Gastrocnemius medialis (tissue), 4 donors: ENCODE results near the gene ERVW-1. TPM values are rescaled to one million over a fixed set of nuclear protein-coding genes. Genes with fewer than 3 reads are reported as not detected.
"Not testable (repeated sequence)": the region's sequence is repeated elsewhere in the genome, so short reads cannot be mapped to it uniquely, and the experiment has no call there.

Experiments
- ATAC-seq, 2 donors: fragments of 150-250 bp; one replicate each; pipeline ENCODE4 v1.9.1; 2016
- DNase-seq, 2 donors: peaks; one replicate each; pipeline ENCODE4 v3.0.0-alpha.2; 2019
- H3K27ac ChIP-seq, 4 donors: fragments of 200-600 bp; sonication (generic); 1 replicate in 1 of 4; 2 replicates in 3 of 4; pipeline ENCODE4 v1.5.1; 2016 to 2018; ENCODE audit warnings: mild to moderate bottlenecking in 2 of 4, moderate library complexity in 1 of 4
- H3K27me3 ChIP-seq, 3 donors: fragments of 200-600 bp; sonication (generic) in 2 of 3; 1 replicate in 1 of 3; 2 replicates in 2 of 3; pipeline versions ENCODE4 v1.5.1 to v1.6.0; 2016 to 2019; ENCODE audit warnings: mild to moderate bottlenecking in 1 of 3, moderate library complexity in 1 of 3
- H3K36me3 ChIP-seq, 2 donors: fragments of 200-600 bp; sonication (generic) in 1 of 2; one replicate each; pipeline ENCODE4 v1.5.1; 2017 to 2018
- H3K4me1 ChIP-seq, 2 donors: fragments of 200-600 bp; sonication (generic) in 1 of 2; one replicate each; pipeline ENCODE4 v1.5.1; 2016 to 2017; ENCODE audit warnings: mild to moderate bottlenecking in 2 of 2
- H3K4me3 ChIP-seq, 4 donors: fragments of 200-600 bp; sonication (generic) in 3 of 4; 1 replicate in 1 of 4; 2 replicates in 3 of 4; pipeline ENCODE4 v1.5.1; 2016 to 2019; ENCODE audit warnings: mild to moderate bottlenecking in 2 of 4
- H3K9me3 ChIP-seq, 3 donors: fragments of 200-600 bp; sonication (generic) in 2 of 3; 1 replicate in 1 of 3; 2 replicates in 2 of 3; pipeline ENCODE4 v1.5.1; 2016 to 2019
- POLR2A ChIP-seq, 2 donors: fragments of 450-650 bp; IDR thresholded peaks; one replicate each; pipeline ENCODE4 v1.6.1; 2017; ENCODE audit warnings: antibody characterized with exemption in 2 of 2, mild to moderate bottlenecking in 2 of 2, moderate library complexity in 2 of 2
- in situ Hi-C, 4 donors: fragments of 200-750 bp; cut with MboI; loops; one replicate each; pipeline versions ENCODE4 v1.15.0 to v1.8.0; 2017; ENCODE audit warnings: low sequenced_read_pairs in 4 of 4
- intact Hi-C: fragments of 100-400 bp; cut with DNase I; formaldehyde crosslinking; loops from one replicate; pipeline ENCODE4 v1.15.1; 2023; ENCODE audit warnings: low total_unique reads
- total RNA-seq, 4 donors: library from RNA; depleted of rRNA; stranded (reverse); fragments of >200 nt; gene quantifications; one replicate each; pipeline versions ENCODE4 v1.1.0 to v1.2.3, GENCODE V29; 2016
- TF ChIP-seq, protein P1 (sequence below), 5 experiments: fragments of 450-650 bp in 3 of 5; fragments of 200-600 bp in 2 of 5; sonication (generic) in 2 of 5; IDR thresholded peaks in 4 of 5; conservative IDR thresholded peaks in 1 of 5; 1 replicate in 4 of 5; 2 replicates in 1 of 5; pipeline ENCODE4 v1.5.1; 2016 to 2019; ENCODE audit warnings: antibody characterized with exemption in 5 of 5, mild to moderate bottlenecking in 3 of 5, moderate library complexity in 3 of 5

The ERVW-1 gene, protein sequence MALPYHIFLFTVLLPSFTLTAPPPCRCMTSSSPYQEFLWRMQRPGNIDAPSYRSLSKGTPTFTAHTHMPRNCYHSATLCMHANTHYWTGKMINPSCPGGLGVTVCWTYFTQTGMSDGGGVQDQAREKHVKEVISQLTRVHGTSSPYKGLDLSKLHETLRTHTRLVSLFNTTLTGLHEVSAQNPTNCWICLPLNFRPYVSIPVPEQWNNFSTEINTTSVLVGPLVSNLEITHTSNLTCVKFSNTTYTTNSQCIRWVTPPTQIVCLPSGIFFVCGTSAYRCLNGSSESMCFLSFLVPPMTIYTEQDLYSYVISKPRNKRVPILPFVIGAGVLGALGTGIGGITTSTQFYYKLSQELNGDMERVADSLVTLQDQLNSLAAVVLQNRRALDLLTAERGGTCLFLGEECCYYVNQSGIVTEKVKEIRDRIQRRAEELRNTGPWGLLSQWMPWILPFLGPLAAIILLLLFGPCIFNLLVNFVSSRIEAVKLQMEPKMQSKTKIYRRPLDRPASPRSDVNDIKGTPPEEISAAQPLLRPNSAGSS
- total RNA-seq = under 1 TPM in 1 of 4 donors, not detected in 3; 0.10 TPM

DNA sequence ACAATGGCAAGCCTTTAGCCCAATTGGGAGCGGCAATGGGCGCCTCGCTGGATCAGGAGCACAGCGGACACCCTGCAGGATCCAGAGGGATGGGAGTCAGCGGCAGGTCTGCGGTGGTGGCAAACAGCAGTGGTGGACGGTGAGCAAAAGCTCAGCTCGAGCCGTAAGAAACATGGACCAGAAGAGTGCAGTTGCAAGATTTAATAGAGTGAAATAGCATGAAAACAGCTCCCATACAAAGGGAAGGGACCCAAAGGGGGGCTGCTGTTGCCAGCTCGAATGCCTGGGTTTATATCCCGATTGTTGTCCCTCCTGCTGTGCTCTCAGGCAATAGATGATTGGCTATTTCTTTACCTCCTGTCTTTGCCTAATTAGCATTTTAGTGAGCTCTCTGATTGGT, at the start of gene ERVW-1:
Gene ERVW-1, minus strand, starts transcription at position 266 of the 400 bp plus-strand sequence. CDS start 7,565 bp downstream, outside the sequence.
- intact Hi-C loops, H3K9me3 ChIP-seq, H3K4me3 ChIP-seq, H3K4me1 ChIP-seq, H3K27me3 ChIP-seq, ATAC-seq, H3K27ac ChIP-seq, DNase-seq, in situ Hi-C loops: not testable (repeated sequence)
- H3K36me3 ChIP-seq = peaks cover 0 to 17% of the 10 kb centered on the region in 2 donors

DNA sequence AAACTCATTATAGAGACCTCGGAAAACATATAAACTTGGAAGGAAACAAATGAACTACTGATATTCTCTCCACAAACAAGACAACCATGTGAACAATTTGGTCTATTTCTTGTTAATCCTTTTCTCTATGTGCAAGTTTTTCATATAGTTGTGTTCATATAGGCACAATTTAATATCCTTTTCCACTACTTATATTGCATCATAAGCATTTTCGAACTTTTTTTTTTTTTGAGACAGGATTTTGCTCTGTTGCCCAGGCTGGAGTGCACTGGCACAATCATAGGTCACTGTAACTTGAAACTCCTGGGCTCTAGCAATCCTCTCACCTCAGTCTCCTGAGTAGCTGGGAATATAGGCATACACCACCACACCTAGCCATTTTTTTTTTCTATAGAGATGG, 45.4 kb upstream of the ERVW-1 start:
- ATAC-seq (no peak), DNase-seq (no peak)
- H3K27me3 ChIP-seq = no peaks in the 10 kb centered on the region
- H3K36me3 ChIP-seq = peaks cover 0 to 12% of the 10 kb centered on the region in 2 donors
- no peak for TF ChIP-seq POLR2A (IDR thresholded peaks at IDR 0.05)
- TF ChIP-seq, protein P1, sequence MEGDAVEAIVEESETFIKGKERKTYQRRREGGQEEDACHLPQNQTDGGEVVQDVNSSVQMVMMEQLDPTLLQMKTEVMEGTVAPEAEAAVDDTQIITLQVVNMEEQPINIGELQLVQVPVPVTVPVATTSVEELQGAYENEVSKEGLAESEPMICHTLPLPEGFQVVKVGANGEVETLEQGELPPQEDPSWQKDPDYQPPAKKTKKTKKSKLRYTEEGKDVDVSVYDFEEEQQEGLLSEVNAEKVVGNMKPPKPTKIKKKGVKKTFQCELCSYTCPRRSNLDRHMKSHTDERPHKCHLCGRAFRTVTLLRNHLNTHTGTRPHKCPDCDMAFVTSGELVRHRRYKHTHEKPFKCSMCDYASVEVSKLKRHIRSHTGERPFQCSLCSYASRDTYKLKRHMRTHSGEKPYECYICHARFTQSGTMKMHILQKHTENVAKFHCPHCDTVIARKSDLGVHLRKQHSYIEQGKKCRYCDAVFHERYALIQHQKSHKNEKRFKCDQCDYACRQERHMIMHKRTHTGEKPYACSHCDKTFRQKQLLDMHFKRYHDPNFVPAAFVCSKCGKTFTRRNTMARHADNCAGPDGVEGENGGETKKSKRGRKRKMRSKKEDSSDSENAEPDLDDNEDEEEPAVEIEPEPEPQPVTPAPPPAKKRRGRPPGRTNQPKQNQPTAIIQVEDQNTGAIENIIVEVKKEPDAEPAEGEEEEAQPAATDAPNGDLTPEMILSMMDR (IDR thresholded peaks at IDR 0.05 in 4 of 5, conservative IDR thresholded peaks at IDR 0.05 in 1 of 5) = no peak
- in situ Hi-C loops (no loop called here), intact Hi-C loops (no loop called here)
- peaks cover 10 to 15% of the 10 kb centered on the region in 2 donors for H3K4me1 ChIP-seq
- H3K27ac ChIP-seq = no peak overlapping the region
- no peaks in the 10 kb centered on the region for H3K9me3 ChIP-seq
- no peak overlapping the region for H3K4me3 ChIP-seq

DNA sequence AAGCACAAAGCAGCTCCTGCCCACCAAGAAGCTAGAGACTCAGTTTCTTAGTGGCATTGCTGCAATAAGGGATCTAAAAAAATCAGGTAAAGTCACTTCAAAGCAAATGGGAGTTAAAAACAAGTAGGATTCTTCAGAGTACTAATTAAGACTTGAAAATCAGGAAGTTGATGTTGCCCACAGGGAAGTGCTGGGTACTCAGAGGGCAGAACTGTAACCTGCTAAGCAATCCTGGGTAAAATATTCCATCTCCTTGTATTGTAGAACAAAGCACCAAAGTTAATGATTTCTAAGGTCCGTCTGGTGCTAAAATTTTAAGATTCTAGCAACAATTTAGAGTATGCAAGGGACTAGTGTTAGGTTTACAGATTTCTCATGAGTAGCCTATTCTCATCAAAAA, 42.3 kb upstream of the ERVW-1 start:
- Histone ChIP-seq H3K27ac (no peak overlapping the region), H3K36me3 (peaks cover 0 to 27% of the 10 kb centered on the region in 2 donors), H3K27me3 (no peaks in the 10 kb centered on the region), H3K4me1 (peaks cover 0 to 4% of the 10 kb centered on the region in 2 donors), H3K4me3 (no peak overlapping the region), H3K9me3 (no peaks in the 10 kb centered on the region)
- in situ Hi-C loops (no loop called here), intact Hi-C loops (no loop called here)
- ATAC-seq = no peak
- TF ChIP-seq POLR2A (IDR thresholded peaks at IDR 0.05) = no peak
- TF ChIP-seq, protein P1 (IDR thresholded peaks at IDR 0.05 in 4 of 5, conservative IDR thresholded peaks at IDR 0.05 in 1 of 5) = no peak
- DNase-seq = no peak

DNA sequence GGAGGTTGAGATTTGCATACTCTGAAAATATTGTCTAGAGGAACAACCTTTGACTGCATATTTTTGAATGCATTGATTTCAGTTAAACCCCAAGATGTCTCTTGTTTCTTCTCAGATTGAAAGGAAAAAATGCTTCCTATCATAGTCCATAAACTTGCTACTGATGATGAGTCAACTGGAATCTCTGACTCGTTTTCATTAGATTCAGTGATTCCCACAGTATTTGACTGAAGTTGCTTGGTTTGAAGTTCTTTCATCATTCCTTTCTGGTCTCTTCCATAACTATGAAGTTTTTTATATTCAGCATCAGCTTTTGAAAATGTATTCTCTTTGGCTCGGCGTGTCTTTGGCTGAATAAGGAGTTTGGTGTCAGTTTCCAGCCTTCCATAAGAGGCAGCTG, 39.9 kb upstream of the ERVW-1 start:
- intact Hi-C loops (no loop called here), in situ Hi-C loops (no loop called here)
- Histone ChIP-seq H3K4me3 (no peak overlapping the region), H3K9me3 (no peaks in the 10 kb centered on the region), H3K27me3 (no peaks in the 10 kb centered on the region), H3K36me3 (peaks cover 0 to 27% of the 10 kb centered on the region in 2 donors), H3K4me1 (no peaks in the 10 kb centered on the region), H3K27ac (no peak overlapping the region)
- DNase-seq = no peak
- ATAC-seq = no peak
- no peak for TF ChIP-seq POLR2A (IDR thresholded peaks at IDR 0.05)
- TF ChIP-seq, protein P1 (IDR thresholded peaks at IDR 0.05 in 4 of 5, conservative IDR thresholded peaks at IDR 0.05 in 1 of 5) = no peak

DNA sequence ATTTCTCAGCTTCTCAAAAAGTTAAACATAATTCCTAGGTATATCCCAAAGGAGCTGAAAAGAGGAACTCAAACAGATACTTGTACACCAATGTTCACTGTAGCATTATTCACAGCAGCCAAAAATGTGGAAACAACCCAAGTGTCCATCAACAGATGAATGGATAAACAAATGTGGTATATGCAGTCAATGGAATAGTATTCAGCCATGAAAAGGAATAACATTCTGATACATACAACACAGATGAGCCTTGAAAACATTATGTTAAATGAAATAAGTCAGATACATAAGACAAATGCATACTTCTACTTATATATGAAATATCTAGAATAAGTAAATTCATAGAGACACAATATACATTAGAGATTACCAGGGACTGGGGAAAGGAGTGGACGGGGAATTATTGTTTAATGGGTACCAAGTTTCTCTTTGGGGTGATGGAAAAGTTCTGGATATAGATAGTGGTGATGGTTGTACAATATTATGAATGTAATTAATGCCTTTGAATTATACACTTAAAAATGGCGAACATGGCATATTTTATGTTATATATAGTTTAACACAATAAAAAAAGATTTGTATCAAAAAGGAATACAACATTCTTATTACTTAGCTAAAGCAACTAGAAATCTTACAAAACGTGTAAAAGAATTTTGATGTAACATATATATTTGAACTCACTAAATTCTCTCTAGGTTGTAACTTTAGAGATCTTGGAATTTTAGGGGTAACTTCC, 35.6 kb upstream of the ERVW-1 start:
- Histone ChIP-seq H3K27ac (no peak overlapping the region), H3K4me3 (no peak overlapping the region), H3K27me3 (no peaks in the 10 kb centered on the region), H3K9me3 (no peaks in the 10 kb centered on the region), H3K36me3 (peaks cover 0 to 32% of the 10 kb centered on the region in 2 donors), H3K4me1 (no peaks in the 10 kb centered on the region)
- in situ Hi-C loops = no loop called here
- intact Hi-C loops = no loop called here
- DNase-seq = no peak
- no peak for ATAC-seq
- TF ChIP-seq, protein P1 (IDR thresholded peaks at IDR 0.05 in 4 of 5, conservative IDR thresholded peaks at IDR 0.05 in 1 of 5) = no peak
- no peak for TF ChIP-seq POLR2A (IDR thresholded peaks at IDR 0.05)
